Activated T-cell treated with anti-CD3 and anti-CD28 coated beads for 4 hours (primary cell): ENCODE results near the gene MEGF6.

ENCODE experiments used
- DNase-seq: peaks from one replicate; pipeline ENCODE4 v3.0.0-alpha.2; 2020

Gene MEGF6

DNA sequence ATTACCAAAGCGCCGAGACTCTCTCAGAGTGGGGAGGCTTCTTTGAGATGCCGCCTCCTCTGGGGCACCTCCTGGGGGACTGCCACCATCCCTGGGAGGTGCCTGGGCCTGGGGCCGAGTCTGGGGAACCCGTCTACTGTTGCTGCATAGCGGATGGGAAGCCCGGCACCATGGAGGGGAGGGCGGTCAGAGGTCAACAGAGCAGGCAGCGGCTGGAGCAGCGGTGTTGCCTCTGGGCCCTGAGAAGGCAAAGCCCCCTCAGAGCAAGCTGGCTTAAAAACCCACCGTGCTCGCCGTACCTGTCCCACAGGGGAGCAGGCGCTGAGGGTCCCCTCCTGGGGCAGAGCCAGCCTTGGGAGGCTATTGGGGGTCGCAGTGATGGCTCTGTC lies 94.8 kb downstream of the MEGF6 start:
- no peak for DNase-seq

DNA sequence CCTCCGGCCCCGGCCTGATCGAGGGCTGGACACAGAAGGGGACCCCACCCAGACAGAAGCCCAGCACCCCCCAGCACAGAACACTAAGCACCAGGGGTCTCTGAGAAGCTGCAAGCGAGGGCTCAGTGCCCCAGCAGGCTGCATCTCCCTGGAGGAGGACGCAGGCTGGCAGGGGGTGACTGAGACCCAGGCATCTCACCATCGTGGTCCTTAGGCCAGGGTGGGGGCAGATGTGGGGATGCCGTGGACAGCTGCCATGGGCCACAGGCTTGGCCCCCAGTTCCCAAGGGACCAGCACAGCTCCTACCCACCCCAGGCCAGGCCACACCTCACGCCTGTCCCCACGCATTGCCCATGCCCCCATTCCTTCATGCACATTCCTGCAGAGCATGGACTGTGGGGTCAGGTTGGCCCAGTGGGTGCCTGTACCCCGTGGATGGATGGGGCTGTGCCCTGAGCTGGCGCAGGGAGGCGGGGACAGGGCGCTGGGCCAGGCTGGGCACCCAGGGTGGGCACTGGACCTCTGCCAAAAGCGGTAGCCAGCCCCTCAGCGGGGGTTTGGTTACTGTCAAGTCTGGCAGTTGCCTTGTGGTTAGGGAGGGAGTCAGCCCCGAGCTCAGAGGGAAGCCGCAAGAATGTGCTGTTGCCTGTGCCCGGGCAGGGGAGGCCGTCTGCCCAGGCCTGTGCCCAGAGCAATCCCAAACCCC lies 95.4 kb downstream of the MEGF6 start:
- DNase-seq: no peak

DNA sequence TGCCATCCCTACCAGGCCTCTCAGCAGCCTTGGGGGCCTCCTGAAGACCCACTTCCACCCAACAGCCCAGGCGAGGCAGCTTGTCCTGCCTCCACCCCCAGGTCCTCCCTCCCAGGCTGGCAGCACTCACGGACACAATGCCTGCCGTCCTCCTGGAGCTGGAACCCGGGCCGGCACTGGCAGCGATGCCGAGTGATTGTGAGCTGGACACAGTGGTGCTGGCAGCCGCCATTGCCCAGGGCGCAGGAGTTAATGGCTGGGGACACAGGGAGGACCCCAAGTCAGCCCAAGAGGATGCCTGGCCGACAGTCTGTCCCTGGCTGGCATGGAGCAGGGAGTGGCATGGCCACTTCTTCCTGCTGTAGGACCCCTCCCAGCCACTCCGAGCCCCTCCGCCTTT lies 96.0 kb downstream of the MEGF6 start:
- no peak for DNase-seq

DNA sequence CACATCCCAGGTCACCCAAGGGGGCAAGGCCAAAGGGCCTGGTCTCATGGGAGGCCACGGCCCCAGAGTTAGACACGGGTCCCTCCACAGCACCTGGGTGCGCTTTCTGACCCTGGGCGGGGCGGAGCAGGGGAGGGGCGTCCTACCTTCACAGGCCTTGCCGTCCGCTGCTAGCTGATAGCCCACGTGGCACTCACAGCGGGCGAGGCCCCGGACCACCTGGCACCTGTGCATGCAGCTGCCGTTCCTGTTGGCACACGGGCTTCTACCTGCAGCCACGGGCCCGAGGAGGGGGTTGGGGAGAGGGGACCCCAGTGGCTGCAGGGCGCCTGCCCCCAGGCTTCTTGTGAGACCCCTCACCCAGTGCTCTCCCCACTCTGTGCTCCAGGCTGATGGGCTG lies 96.9 kb downstream of the MEGF6 start:
- no peak for DNase-seq

DNA sequence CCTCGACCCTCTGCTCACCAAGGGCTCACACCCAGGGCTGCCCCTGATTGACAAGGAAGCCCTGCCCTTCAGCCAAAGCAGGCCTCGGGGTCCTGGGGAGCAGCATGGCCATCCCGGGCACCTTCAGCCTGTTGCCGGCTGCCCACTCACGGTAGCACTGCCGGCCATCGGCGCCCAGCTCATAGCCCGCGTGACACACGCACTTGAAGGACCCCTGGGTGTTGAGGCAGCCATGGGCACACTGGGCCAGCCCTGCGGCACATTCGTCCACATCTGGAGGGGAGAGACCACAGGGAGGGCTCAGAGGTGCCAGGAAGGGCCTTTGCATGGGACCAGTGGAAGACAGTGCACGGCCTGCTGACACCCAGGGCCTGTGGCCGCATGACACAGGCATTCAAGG lies 99.5 kb downstream of the MEGF6 start:
- no peak for DNase-seq

DNA sequence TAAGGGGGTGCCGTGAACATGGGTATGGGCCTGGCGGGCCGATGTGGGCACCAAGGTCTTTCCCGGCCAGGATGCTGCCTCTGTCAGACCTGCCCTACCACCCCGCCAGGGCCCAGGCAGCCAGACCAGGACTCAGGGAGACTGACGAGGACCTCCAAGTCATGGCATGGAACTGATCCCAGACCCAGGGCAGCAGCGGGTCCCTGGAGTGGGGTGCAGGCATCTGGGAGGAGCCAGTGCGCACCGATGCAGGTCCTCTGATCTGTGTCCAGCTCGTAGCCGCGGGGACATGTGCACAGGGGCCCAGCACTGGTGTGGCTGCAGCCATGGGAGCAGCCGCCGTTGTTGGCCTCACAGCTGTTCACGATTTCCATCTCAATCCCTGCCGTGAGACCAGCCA lies 100.0 kb downstream of the MEGF6 start:
- DNase-seq: no peak

DNA sequence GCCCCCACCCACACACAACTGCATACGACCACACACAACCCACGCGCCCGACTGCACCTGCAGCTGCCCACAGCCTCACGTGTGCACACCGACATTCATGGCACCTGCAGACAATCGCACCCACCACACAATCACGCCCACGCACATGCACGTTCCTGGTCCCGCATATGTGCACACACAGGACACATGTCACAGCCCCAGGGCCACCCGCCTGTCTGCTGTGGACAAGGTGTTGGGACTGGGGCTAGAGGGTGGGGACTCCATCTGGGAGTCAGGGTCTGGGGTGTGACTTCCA lies 100.4 kb downstream of the MEGF6 start:
- no peak for DNase-seq

DNA sequence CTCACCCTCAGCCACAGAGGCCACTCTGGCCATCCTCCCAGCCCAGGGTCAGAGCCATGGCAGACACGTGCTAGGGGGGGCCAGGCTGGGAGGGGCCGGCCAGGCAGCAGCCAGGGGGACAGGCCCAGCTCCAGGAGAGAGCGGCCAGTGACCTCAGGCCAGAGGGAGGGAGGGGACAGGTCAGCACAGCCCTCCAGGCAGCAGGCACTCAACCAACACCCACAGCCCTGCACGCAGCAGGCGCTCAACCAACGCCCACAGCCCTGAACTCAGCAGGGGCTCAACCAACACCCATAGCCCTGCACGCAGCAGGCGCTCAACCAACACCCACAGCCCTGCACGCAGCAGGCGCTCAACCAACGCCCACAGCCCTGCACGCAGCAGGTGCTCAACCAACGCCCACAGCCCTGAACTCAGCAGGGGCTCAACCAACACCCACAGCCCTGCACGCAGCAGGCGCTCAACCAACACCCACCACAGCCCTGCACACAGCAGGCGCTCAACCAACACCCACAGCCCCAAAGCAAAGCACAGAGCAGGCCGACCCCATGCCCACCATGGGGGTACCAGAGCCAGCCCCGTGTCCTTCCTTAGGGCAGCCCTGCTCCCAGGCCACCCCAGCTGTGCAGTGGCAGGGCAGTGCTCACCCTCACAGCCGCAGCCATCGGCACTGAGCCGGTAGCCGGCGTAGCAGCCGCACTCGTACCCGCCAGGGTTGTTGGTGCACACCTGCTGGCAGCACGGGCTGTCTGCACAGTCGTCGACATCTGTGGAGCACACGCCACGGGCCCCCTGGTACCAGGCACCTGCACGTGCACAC lies 101.0 kb downstream of the MEGF6 start:
- DNase-seq: no peak

DNA sequence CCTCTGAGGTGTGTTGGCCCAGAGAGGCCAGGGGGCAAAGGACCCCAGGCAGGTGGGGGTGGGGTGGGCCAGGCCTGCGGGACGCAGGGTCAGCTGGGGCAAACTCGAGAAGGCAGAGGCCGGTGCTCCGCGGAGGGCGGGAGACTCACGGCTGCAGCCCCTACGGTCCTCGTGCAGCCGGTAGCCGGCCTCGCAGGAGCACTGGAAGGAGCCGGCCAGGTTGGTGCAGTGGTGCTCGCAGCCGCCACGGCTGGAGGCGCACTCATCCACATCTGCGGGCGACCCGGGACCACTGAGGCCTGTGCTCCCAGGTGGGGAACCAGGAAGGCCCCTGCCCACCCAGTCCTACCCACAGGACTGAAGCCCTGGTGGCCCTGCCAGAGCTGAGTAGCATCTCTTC lies 101.6 kb downstream of the MEGF6 start:
- no peak for DNase-seq

DNA sequence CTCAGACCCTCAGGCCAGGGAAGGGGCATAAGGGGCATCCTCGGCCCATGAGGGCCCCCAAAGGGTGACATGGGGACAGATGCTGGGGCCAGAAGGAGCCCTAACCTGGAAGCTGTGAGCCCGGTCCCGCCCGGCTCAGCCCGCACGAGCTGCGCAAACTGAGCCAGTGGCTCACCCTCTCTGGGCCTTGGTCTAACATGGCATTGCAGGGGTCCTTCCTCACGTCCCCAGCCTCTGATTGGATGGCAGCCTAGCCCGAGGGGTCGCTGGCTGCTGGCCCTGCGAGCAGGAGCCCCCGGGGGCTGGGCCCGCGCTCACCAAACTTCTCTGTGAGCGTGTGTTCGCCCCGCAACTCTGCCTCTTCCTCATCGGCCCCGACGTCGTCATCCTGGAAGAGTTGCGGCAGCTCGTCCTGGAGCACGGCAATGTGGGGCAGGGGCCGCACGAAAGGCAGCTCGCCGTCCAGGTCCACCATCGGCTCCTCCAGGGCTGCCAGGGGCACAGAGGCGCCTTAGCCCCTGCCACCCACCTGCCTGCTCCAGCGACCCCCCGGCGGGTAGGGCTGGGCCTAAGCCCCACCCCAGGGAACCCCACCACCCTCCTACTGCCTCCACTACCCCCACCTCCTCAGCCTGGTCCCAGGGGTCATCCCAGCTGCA lies 102.4 kb downstream of the MEGF6 start:
- no peak for DNase-seq

DNA sequence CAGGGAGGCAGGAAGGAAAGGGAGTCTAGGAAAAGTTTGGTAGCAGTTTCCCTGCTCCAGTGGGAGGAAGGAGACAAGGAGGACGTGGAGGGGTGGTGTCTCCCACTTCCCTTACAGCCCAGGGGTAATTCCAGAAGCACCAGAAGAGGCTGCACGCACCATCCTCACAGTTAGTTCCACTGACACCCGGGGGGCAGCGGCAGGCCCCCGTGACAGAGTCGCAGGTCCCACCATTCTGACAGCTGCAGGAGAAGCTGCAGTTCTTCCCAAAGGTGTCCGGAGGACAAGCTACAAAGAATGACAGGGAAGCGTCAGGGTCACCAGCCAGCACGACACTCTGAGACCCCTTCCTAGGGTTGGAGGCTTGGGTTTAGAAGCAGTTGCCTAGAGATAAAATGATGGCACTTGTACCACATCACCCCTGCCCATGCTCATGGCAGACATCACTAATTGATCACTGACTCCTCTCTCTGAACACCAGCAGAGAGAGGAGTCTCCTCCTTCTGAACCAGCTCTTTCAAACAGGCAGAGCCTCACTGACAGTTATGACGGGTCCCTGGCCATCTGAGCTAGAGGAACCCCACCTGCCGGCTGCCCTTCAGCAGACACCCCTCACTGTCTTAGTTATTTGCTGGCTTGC lies 103.6 kb downstream of the MEGF6 start:
- no peak for DNase-seq

DNA sequence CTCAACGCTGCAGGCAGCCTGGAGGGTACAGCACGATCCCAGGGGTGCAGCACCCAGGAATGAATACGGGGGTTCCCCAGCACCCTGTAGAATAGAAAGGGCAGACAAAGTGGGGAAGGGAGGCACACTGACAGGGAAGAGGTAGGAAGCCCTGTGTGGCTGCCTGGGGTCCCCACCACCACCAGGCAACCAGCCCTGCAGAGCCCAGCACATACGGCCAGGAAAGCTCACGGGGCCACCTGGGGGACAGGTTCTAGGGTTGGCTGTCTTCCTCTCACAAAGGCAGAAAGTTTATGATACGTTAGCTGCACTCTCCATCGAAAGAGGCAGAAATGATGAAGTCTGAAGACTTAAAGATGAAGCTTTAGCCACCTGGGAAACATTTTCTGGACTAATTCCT lies 104.4 kb downstream of the MEGF6 start:
- no peak for DNase-seq

DNA sequence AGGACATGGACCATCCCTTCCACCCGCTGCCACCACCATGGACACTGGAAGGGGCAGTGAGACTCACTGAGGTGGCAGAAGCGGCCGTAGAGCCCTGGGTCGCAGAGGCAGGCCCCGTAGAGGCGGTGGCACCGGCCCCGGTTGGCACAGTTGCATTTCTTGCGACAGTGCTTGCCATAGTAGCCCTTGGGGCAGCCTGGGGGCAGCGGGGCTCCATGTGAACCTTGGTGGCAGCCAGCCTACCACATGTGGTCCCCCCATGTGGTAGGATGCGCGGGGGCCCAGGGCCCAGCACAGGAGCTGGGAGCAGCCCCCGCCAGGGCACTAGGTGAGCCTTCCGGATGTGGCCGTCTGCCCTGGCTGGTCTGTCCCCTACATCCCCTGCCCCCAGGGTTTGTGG lies 105.3 kb downstream of the MEGF6 start:
- no peak for DNase-seq

DNA sequence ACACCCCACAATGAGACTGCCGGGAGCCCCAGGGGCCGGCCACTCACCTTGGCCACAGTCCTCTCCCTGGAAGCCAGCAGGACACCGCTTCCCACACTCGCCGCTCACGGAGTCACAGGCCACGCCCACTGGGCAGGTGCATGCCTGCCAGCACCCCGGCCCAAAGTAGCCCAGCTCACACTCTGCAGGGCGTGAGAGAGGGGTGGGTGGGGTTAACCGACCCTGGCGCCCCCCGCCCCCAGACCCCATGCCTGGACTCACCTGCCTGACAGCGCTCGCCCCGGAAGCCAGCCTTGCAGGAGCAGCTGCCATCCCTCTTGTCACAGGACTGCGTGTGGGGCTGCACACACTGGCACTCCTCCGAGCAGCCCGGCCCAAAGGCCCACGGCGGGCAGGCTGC lies 106.1 kb downstream of the MEGF6 start:
- no peak for DNase-seq

DNA sequence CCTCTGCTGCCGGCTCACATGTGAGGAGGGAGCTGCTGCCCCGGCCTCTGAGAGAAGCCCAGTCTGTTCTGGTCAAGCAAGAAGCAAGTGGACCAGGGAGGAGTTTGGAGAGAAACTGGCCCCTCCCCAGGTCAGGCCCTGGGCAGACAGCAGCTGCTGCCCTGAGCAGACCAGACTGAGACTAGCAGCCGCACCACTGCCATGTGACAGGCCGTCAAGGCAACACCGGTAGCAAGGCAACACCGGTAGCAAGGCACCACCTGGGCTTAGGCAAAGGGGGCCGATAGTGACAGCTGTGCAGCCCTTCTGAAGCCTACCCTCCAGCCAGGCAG lies 106.5 kb downstream of the MEGF6 start:
- no peak for DNase-seq

DNA sequence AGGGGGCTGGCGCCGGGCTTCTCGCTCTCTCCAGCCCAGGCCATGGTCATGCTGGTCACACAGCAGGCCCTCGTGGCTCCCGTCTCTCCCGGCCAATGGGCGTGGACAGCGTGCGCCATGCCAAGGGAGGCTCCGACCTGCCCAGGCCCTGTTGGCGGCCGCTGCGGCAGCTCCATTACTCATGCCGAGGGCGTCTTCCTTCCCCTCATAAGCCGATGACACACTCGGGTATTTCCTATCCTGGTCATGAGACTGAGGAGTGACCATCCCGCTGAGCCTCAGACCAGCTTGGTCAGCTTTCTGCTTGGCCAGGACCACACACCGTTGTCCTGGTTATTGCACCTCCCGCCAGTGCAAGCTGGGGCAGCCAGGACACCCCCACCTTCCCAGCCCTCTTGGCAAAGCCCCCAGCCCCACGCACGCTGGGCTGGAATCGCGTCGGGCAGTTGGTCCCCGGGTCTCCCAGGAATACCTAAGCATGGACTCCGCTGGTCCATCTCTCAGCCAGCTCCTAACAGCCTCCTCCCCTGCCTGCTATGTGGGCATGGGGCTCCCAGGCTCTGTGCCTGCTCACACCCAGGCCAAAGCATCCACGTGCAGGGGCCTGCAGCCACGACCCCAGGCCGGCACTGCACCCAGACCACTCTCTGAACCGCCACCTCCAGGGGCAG lies 107.0 kb downstream of the MEGF6 start:
- DNase-seq: no peak

DNA sequence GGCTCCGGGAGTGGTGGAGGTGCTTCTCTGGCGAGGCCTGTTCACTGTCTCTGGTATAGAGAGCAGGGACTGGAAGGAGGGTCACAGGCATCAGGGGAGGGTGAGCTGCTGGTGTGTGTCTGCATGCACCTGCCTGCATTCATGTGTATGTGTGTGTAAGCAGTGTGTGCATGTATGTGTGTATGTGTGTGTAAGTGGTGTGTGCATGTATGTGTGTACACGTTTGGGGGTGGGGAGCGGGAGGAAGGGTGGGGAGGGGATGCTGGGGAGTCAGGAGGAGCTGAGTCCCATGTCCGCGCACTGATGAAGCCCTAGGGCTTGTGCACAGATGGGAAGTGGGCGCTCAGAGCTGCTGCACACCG lies 107.8 kb downstream of the MEGF6 start:
- no peak for DNase-seq

DNA sequence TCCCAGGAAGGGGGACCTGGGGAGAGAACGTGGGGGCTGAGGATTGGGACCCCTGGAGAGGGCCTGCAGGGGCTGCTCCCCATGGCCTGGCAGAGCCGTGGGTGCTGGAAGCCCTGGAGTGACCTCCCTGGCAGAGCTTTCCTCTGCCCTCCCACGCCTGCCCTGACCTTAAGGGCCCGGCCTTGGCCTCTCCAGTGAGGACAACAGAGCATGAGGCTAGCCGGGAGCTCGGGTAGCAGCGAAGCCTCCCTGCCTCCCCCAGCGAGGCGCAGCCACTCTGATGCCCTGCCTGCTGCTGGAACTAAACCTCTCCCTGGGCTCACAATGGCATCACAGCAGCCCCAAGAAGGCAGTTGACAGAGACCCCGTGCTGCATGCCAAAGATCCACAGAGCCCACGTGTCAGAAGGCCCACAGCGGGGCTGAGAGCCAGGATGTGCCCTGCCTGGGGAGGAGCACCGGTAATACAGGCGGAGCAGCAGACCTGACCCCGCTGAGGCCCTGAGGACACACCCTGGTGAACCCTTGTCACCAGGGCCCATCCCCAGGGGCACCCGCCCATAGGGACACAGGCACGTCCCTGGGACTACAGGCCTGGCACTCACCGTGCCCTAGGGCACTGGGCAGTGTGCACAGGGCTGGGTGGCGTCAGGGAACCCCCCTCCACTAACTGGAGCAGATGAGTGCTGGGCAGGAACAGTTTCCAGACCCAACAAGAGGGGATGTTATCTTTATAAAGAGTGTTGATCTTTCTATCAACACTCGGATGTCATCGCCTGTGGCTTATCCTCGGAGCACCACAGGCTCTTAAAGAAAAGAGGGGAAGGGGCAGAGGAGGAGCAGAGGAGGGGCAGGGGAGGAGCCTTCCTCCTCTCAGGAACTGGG lies 108.4 kb downstream of the MEGF6 start:
- no peak for DNase-seq

DNA sequence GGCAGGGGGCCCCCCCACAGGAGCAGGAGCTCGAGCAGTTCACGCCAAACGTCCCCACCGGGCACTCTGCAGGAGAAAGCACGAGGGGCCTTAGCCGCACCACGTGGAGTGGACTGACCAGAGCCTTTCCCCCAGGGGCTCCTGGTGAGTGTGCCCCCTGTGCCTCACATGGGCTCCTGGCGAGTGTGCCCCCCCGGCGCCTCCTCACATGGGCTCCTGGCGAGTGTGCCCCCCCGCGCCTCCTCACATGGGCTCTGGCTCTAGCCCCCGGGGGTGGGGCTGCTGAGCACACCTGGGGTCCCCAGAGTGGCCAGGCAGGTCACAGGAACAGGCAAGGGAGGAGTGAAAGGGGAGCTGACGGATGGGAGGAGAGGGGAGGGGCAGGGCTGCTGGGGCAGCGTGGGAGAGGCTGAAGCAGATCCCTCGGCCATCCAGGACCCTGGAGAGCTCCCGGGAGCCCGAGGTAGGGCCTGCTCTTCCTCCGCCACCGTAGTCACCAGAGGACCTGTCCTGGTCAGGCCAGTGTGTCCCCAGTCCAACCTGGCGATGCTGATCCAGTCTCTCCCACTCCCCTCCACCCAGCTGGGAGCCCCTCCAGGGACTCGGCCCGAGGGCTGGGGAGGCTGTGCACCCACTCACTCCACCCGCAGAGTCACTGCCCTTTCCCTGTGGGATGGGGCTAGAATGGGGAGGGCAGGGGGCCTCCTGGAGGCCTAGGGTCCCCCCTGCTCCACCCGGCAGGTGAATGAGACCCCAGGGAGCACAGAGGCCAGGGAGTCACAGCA lies 109.3 kb downstream of the MEGF6 start:
- no peak for DNase-seq

DNA sequence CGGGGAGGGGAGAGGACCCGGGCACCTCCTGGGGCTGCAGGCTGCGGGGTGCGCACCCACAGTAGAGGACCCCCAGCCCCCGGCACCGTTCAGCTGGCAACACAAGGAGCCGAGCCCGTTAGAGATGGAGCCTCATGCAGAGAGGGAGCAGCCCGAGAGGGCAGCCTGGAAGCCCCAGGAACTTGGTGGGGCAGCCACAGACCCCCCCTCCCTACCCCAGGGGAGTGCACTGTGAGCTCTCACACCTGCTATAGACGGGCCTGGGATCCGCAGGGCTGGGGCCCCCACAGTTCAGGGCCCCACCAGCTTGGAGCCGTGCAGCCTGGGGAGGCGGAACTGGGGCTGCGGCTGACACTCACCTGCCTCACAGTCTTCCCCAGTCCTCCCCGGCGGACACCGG lies 109.9 kb downstream of the MEGF6 start:
- no peak for DNase-seq

DNA sequence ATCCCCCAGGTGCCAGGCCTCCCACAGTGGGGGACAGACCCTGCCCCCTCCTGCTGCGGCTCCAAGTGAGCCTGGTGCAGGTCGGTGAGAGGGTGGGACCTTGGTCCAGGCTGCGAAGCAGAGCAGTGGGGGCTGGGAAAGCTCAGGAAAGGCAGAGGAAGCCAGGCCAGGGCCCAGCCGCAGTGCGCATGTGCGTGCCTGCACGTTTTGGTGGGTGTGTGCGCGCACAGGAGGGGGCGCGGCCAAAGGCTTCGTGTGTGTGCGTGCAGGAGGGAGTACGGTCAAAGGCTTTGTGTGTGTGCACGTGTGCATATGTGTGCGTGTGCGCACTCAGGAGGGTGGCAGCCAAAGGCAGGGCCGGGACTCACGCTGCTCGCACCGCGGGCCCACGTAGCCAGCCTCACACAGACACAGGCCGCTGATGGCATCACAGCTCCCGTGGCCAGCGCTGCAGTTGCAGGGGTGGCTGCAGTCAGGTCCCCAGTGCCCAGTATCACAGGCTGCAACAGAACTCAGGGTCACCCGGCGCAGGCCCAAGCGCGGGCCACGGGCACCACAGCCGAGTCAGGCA lies 111.0 kb downstream of the MEGF6 start:
- no peak for DNase-seq
